Measurements from ENCODE around the gene DUXA. TPM values are rescaled to one million over a fixed set of nuclear protein-coding genes. Genes with fewer than 3 reads are reported as not detected.
"Not testable (repeated sequence)": the region's sequence is repeated elsewhere in the genome, so short reads cannot be mapped to it uniquely, and the experiment has no call there.

Gene DUXA
- polyA plus RNA-seq, 1 experiment: not detected

- H3K27ac ChIP-seq (ENCODE audit: low read depth, low read length): no peak overlapping the region
- ChIA-PET CTCF (no interaction called here), POLR2A (no interaction called here)
- H3K9me3 ChIP-seq (ENCODE audit: control insufficient read depth, insufficient read depth, low read length): peaks cover 14% of the 10 kb centered on the region
- H3K27me3 ChIP-seq (ENCODE audit: control insufficient read depth, insufficient read depth, low read length): no peaks in the 10 kb centered on the region
- no peak for TF ChIP-seq CTCF (IDR thresholded peaks at IDR 0.05; ENCODE audit: low read depth, low read length)
- DNase-seq (ENCODE audit: low read depth, low spot score): no peak
- H3K4me3 ChIP-seq (ENCODE audit: low read depth, low read length): no peak overlapping the region
Measured at GRCh38 chr19:57165846-57166245, 1.4 kb downstream of the DUXA start.

GRCh38 chr19:57161985-57162539 is 5.2 kb downstream of the DUXA start:
- CTCF ChIA-PET: no interaction called here

GRCh38 chr19:57152921-57153320 is 14.4 kb downstream of the DUXA start:
- Histone ChIP-seq H3K27ac (ENCODE audit: low read depth, low read length) (no peak overlapping the region), H3K4me3 (ENCODE audit: low read depth, low read length) (no peak overlapping the region), H3K9me3 (ENCODE audit: control insufficient read depth, insufficient read depth, low read length) (peaks cover 31% of the 10 kb centered on the region), H3K27me3 (ENCODE audit: control insufficient read depth, insufficient read depth, low read length) (no peaks in the 10 kb centered on the region)
- POLR2A ChIA-PET: no interaction called here
- no peak for DNase-seq (ENCODE audit: low read depth, low spot score)
- CTCF ChIA-PET: no interaction called here
- no peak for TF ChIP-seq CTCF (IDR thresholded peaks at IDR 0.05; ENCODE audit: low read depth, low read length)

More at GRCh38 chr19:57161985-57162539, 5.2 kb downstream of the DUXA start:
- POLR2A ChIA-PET: no interaction called here
- peaks cover 30% of the 10 kb centered on the region for H3K9me3 ChIP-seq (ENCODE audit: control insufficient read depth, insufficient read depth, low read length)
- H3K27me3 ChIP-seq (ENCODE audit: control insufficient read depth, insufficient read depth, low read length): no peaks in the 10 kb centered on the region
- DNase-seq (ENCODE audit: low read depth, low spot score): no peak
- no peak for TF ChIP-seq CTCF (IDR thresholded peaks at IDR 0.05; ENCODE audit: low read depth, low read length)
- H3K27ac ChIP-seq (ENCODE audit: low read depth, low read length): no peak overlapping the region
- H3K4me3 ChIP-seq (ENCODE audit: low read depth, low read length): no peak overlapping the region

GRCh38 chr19:57141699-57142098 is 25.6 kb downstream of the DUXA start:
- ChIA-PET POLR2A (no interaction called here), CTCF (no interaction called here)

GRCh38 chr19:57135797-57136196 is 31.5 kb downstream of the DUXA start:
- no peaks in the 10 kb centered on the region for H3K27me3 ChIP-seq (ENCODE audit: control insufficient read depth, insufficient read depth, low read length)
- H3K9me3 ChIP-seq (ENCODE audit: control insufficient read depth, insufficient read depth, low read length): peaks cover 31% of the 10 kb centered on the region
- CTCF ChIA-PET: no interaction called here
- H3K4me3 ChIP-seq (ENCODE audit: low read depth, low read length): no peak overlapping the region
- TF ChIP-seq CTCF (IDR thresholded peaks at IDR 0.05; ENCODE audit: low read depth, low read length): no peak
- POLR2A ChIA-PET: no interaction called here
- no peak for DNase-seq (ENCODE audit: low read depth, low spot score)
- H3K27ac ChIP-seq (ENCODE audit: low read depth, low read length): no peak overlapping the region

More at GRCh38 chr19:57141699-57142098, 25.6 kb downstream of the DUXA start:
- Histone ChIP-seq H3K27me3 (ENCODE audit: control insufficient read depth, insufficient read depth, low read length) (no peaks in the 10 kb centered on the region), H3K4me3 (ENCODE audit: low read depth, low read length) (no peak overlapping the region), H3K9me3 (ENCODE audit: control insufficient read depth, insufficient read depth, low read length) (peaks cover 45% of the 10 kb centered on the region), H3K27ac (ENCODE audit: low read depth, low read length) (no peak overlapping the region)
- TF ChIP-seq CTCF (IDR thresholded peaks at IDR 0.05; ENCODE audit: low read depth, low read length): no peak
- no peak for DNase-seq (ENCODE audit: low read depth, low spot score)

- H3K27ac ChIP-seq (ENCODE audit: low read depth, low read length); H3K27me3 ChIP-seq (ENCODE audit: control insufficient read depth, insufficient read depth, low read length); CTCF ChIA-PET; POLR2A ChIA-PET; H3K4me3 ChIP-seq (ENCODE audit: low read depth, low read length); DNase-seq (ENCODE audit: low read depth, low spot score): not testable (repeated sequence)
- H3K9me3 ChIP-seq (ENCODE audit: control insufficient read depth, insufficient read depth, low read length): peaks cover 20% of the 10 kb centered on the region
Measured at GRCh38 chr19:57127403-57127802, 39.9 kb downstream of the DUXA start.

Data from AG04450 (cell line).